ENCODE results near the gene NOD2. TPM values are rescaled to one million over a fixed set of nuclear protein-coding genes. Genes with fewer than 3 reads are reported as not detected.

The NOD2 gene
- total and polyA plus RNA-seq, 4 donors, result 0.79 to 1.2 (median 0.83) TPM

- DNase-seq (ENCODE audit: low read depth in 4 of 6, low spot score in 6 of 6), result no peak
- WGBS (ENCODE audit: insufficient coverage), result no CpG with 5 or more reads among the region's 3 CpGs
- H3K4me1 ChIP-seq (ENCODE audit: control insufficient read depth, insufficient read depth, low read length), result no peaks in the 10 kb centered on the region
- no peaks in the 10 kb centered on the region for H3K36me3 ChIP-seq (ENCODE audit: control insufficient read depth, insufficient read depth, low read length)
- no peaks in the 10 kb centered on the region for H3K27me3 ChIP-seq (ENCODE audit: control insufficient read depth, insufficient read depth, low read length)
- peaks cover 2% of the 10 kb centered on the region for H3K9me3 ChIP-seq (ENCODE audit: control insufficient read depth, insufficient read depth, low read length)
- H3K27ac ChIP-seq (ENCODE audit: low read depth, low read length), result no peak overlapping the region
- no peak overlapping the region for H3K4me3 ChIP-seq (ENCODE audit: low read depth, low read length)
These were observed 78.0 kb downstream of the NOD2 start for GRCh38 chr16:50771366-50771765.

- no CpG with 5 or more reads among the region's 5 CpGs for WGBS (ENCODE audit: insufficient coverage)
- no peak overlapping the region for H3K4me3 ChIP-seq (ENCODE audit: low read depth, low read length)
- H3K27me3 ChIP-seq (ENCODE audit: control insufficient read depth, insufficient read depth, low read length), result no peaks in the 10 kb centered on the region
- H3K36me3 ChIP-seq (ENCODE audit: control insufficient read depth, insufficient read depth, low read length), result no peaks in the 10 kb centered on the region
- peaks cover 2% of the 10 kb centered on the region for H3K9me3 ChIP-seq (ENCODE audit: control insufficient read depth, insufficient read depth, low read length)
- DNase-seq (ENCODE audit: low read depth in 4 of 6, low spot score in 6 of 6), result no peak
- H3K4me1 ChIP-seq (ENCODE audit: control insufficient read depth, insufficient read depth, low read length), result no peaks in the 10 kb centered on the region
- H3K27ac ChIP-seq (ENCODE audit: low read depth, low read length), result no peak overlapping the region
These were observed 81.0 kb downstream of the NOD2 start for GRCh38 chr16:50774405-50774804.

GRCh38 chr16:50774960-50775359 lies 81.6 kb downstream of the NOD2 start:
- no peak for DNase-seq (ENCODE audit: low read depth in 4 of 6, low spot score in 6 of 6)
- WGBS (ENCODE audit: insufficient coverage), result no CpG with 5 or more reads among the region's 3 CpGs
- no peaks in the 10 kb centered on the region for H3K4me1 ChIP-seq (ENCODE audit: control insufficient read depth, insufficient read depth, low read length)
- peaks cover 2% of the 10 kb centered on the region for H3K9me3 ChIP-seq (ENCODE audit: control insufficient read depth, insufficient read depth, low read length)
- no peaks in the 10 kb centered on the region for H3K27me3 ChIP-seq (ENCODE audit: control insufficient read depth, insufficient read depth, low read length)
- H3K4me3 ChIP-seq (ENCODE audit: low read depth, low read length), result no peak overlapping the region
- H3K27ac ChIP-seq (ENCODE audit: low read depth, low read length), result no peak overlapping the region
- peaks cover 3% of the 10 kb centered on the region for H3K36me3 ChIP-seq (ENCODE audit: control insufficient read depth, insufficient read depth, low read length)

GRCh38 chr16:50776037-50776436 lies 82.6 kb downstream of the NOD2 start:
- no peaks in the 10 kb centered on the region for H3K4me1 ChIP-seq (ENCODE audit: control insufficient read depth, insufficient read depth, low read length)
- H3K27me3 ChIP-seq (ENCODE audit: control insufficient read depth, insufficient read depth, low read length), result no peaks in the 10 kb centered on the region
- H3K36me3 ChIP-seq (ENCODE audit: control insufficient read depth, insufficient read depth, low read length), result peaks cover 7% of the 10 kb centered on the region
- H3K9me3 ChIP-seq (ENCODE audit: control insufficient read depth, insufficient read depth, low read length), result peaks cover 2% of the 10 kb centered on the region
- no peak overlapping the region for H3K4me3 ChIP-seq (ENCODE audit: low read depth, low read length)
- DNase-seq (ENCODE audit: low read depth in 4 of 6, low spot score in 6 of 6), result no peak
- no CpG with 5 or more reads among the region's 1 CpG for WGBS (ENCODE audit: insufficient coverage)
- H3K27ac ChIP-seq (ENCODE audit: low read depth, low read length), result no peak overlapping the region

GRCh38 chr16:50778284-50779163 lies 85.1 kb downstream of the NOD2 start:
- Histone ChIP-seq H3K4me3 (ENCODE audit: low read depth, low read length) (no peak overlapping the region), H3K4me1 (ENCODE audit: control insufficient read depth, insufficient read depth, low read length) (no peaks in the 10 kb centered on the region), H3K27me3 (ENCODE audit: control insufficient read depth, insufficient read depth, low read length) (no peaks in the 10 kb centered on the region), H3K36me3 (ENCODE audit: control insufficient read depth, insufficient read depth, low read length) (peaks cover 12% of the 10 kb centered on the region), H3K9me3 (ENCODE audit: control insufficient read depth, insufficient read depth, low read length) (no peaks in the 10 kb centered on the region), H3K27ac (ENCODE audit: low read depth, low read length) (no peak overlapping the region)
- DNase-seq (ENCODE audit: low read depth in 4 of 6, low spot score in 6 of 6), result peak in 1 of 6 donors; percentile 9
- WGBS (ENCODE audit: insufficient coverage), result 25% methylated on average over 1 of the region's 1 CpG

- DNase-seq (ENCODE audit: low read depth in 4 of 6, low spot score in 6 of 6), result no peak
- H3K9me3 ChIP-seq (ENCODE audit: control insufficient read depth, insufficient read depth, low read length), result no peaks in the 10 kb centered on the region
- H3K27ac ChIP-seq (ENCODE audit: low read depth, low read length), result no peak overlapping the region
- WGBS (ENCODE audit: insufficient coverage), result 59% methylated on average over 4 of the region's 7 CpGs
- H3K4me3 ChIP-seq (ENCODE audit: low read depth, low read length), result no peak overlapping the region
- peaks cover 15% of the 10 kb centered on the region for H3K36me3 ChIP-seq (ENCODE audit: control insufficient read depth, insufficient read depth, low read length)
- H3K4me1 ChIP-seq (ENCODE audit: control insufficient read depth, insufficient read depth, low read length), result no peaks in the 10 kb centered on the region
- no peaks in the 10 kb centered on the region for H3K27me3 ChIP-seq (ENCODE audit: control insufficient read depth, insufficient read depth, low read length)
These were observed 87.6 kb downstream of the NOD2 start for GRCh38 chr16:50781043-50781442.

- no CpG with 5 or more reads among the region's 3 CpGs for WGBS (ENCODE audit: insufficient coverage)
- no peaks in the 10 kb centered on the region for H3K4me1 ChIP-seq (ENCODE audit: control insufficient read depth, insufficient read depth, low read length)
- no peak overlapping the region for H3K27ac ChIP-seq (ENCODE audit: low read depth, low read length)
- DNase-seq (ENCODE audit: low read depth in 4 of 6, low spot score in 6 of 6), result no peak
- H3K4me3 ChIP-seq (ENCODE audit: low read depth, low read length), result no peak overlapping the region
- no peaks in the 10 kb centered on the region for H3K9me3 ChIP-seq (ENCODE audit: control insufficient read depth, insufficient read depth, low read length)
- H3K36me3 ChIP-seq (ENCODE audit: control insufficient read depth, insufficient read depth, low read length), result peaks cover 15% of the 10 kb centered on the region
- no peaks in the 10 kb centered on the region for H3K27me3 ChIP-seq (ENCODE audit: control insufficient read depth, insufficient read depth, low read length)
These were observed 88.1 kb downstream of the NOD2 start for GRCh38 chr16:50781518-50781917.

Small RNA genes within 50 kb of the gene (small RNA-seq; reads per million reads assigned to genes)
- gene MIR3181 (ENCODE audit: low replicate concordance), result 0.10 reads per million

Other genes with a start within 250 kb of the NOD2 start
- gene NKD1, start 145.2 kb upstream of the NOD2 start, total RNA-seq, result 10 to 100 TPM in 1 of 2 donors, 1 to 10 TPM in 1; 6.7 to 33.8 TPM
- 10 to 100 TPM; 22.5 to 28.8 TPM for gene NKD1, start 145.2 kb upstream of the NOD2 start, polyA plus RNA-seq (ENCODE audit: insufficient read length in 2 of 2)
- gene SNX20, start 12.3 kb upstream of the NOD2 start, total RNA-seq, result 1 to 10 TPM in 1 of 2 donors, under 1 TPM in 1; 0.61 to 1.1 TPM
- gene SNX20, start 12.3 kb upstream of the NOD2 start, polyA plus RNA-seq (ENCODE audit: insufficient read length in 2 of 2), result under 1 TPM; 0.62 to 0.73 TPM
- gene CYLD, start 48.5 kb downstream of the NOD2 start, total RNA-seq, result 10 to 100 TPM; 35.9 to 65.8 TPM
- gene CYLD, start 48.5 kb downstream of the NOD2 start, polyA plus RNA-seq (ENCODE audit: insufficient read length in 2 of 2), result 10 to 100 TPM; 28.4 to 36.4 TPM

All from spinal cord (tissue), 10 donors.